Mucosa of rectum (tissue), 2 donors: ENCODE data around the gene MOB2.

Source experiments
- H3K27ac ChIP-seq, 2 donors: one replicate each; pipeline ENCODE4 v1.7.0; 2013; ENCODE audit warnings: inconsistent platforms in 2 of 2, low read depth in 2 of 2, low read length in 2 of 2
- H3K27me3 ChIP-seq, 2 donors: one replicate each; pipeline ENCODE4 v1.7.0; 2013; ENCODE audit warnings: low read length in 2 of 2; ENCODE audit not compliant: control insufficient read depth in 2 of 2, insufficient read depth in 2 of 2
- H3K36me3 ChIP-seq, 2 donors: one replicate each; pipeline ENCODE4 v1.7.0; 2013; ENCODE audit warnings: low read length in 2 of 2; ENCODE audit not compliant: control insufficient read depth in 2 of 2, insufficient read depth in 2 of 2
- H3K4me1 ChIP-seq, 2 donors: one replicate each; pipeline ENCODE4 v1.7.0; 2013; ENCODE audit warnings: low read length in 2 of 2, mild to moderate bottlenecking in 1 of 2; ENCODE audit not compliant: control insufficient read depth in 2 of 2, insufficient read depth in 2 of 2
- H3K4me3 ChIP-seq, 2 donors: one replicate each; pipeline ENCODE4 v1.7.0; 2013; ENCODE audit warnings: low read length in 2 of 2
- H3K9ac ChIP-seq, 2 donors: one replicate each; pipeline ENCODE4 v1.7.0; 2013; ENCODE audit warnings: low read length in 2 of 2, low read depth in 1 of 2, mild to moderate bottlenecking in 1 of 2
- H3K9me3 ChIP-seq, 2 donors: one replicate each; pipeline ENCODE4 v1.7.0; 2013; ENCODE audit warnings: low read length in 2 of 2; ENCODE audit not compliant: control insufficient read depth in 2 of 2
- donor health status: healthy.
- donor health status: Normal muscosa, but diverticular disease.

MOB2 gene

DNA sequence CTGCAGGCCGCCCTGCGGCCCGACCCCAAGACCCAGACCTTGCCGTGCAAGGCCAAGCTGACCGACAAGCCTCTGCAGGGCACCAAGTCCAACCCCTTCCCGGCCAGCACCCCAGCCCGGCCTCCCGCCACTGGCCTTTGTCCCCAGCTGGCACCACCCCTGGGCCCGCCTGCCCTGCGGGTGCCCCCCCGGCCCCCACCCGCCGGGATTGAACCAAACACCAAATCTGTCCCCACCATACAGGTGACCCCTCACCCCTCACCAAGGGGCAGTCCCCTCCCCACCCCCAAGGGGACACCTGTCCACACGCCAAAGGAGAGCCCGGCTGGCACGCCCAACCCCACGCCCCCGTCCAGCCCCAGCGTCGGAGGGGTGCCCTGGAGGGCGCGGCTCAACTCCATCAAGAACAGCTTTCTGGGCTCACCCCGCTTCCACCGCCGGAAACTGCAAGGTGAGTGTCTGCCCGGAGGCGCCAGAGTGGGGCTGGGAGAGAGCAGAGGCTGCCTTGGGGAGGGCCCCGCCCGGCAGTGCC lies 36.2 kb downstream of the MOB2 start:
- no peaks in the 10 kb centered on the region for H3K4me1 ChIP-seq
- H3K27ac ChIP-seq, result no peak overlapping the region
- H3K4me3 ChIP-seq, result no peak overlapping the region

GRCh38 chr11:1449490-1450243 lies 36.9 kb downstream of the MOB2 start:
- no peaks in the 10 kb centered on the region for H3K4me1 ChIP-seq
- H3K9me3 ChIP-seq, result no peaks in the 10 kb centered on the region
- H3K4me3 ChIP-seq, result no peak overlapping the region
- H3K27me3 ChIP-seq, result peaks cover 2 to 7% of the 10 kb centered on the region in 2 donors
- H3K9ac ChIP-seq, result no peak overlapping the region
- H3K27ac ChIP-seq, result no peak overlapping the region
- no peaks in the 10 kb centered on the region for H3K36me3 ChIP-seq

More for the DNA sequence above, 36.2 kb downstream of the MOB2 start:
- H3K9ac ChIP-seq, result no peak overlapping the region
- H3K27me3 ChIP-seq, result peaks cover 2 to 7% of the 10 kb centered on the region in 2 donors
- H3K36me3 ChIP-seq, result no peaks in the 10 kb centered on the region
- H3K9me3 ChIP-seq, result no peaks in the 10 kb centered on the region

DNA sequence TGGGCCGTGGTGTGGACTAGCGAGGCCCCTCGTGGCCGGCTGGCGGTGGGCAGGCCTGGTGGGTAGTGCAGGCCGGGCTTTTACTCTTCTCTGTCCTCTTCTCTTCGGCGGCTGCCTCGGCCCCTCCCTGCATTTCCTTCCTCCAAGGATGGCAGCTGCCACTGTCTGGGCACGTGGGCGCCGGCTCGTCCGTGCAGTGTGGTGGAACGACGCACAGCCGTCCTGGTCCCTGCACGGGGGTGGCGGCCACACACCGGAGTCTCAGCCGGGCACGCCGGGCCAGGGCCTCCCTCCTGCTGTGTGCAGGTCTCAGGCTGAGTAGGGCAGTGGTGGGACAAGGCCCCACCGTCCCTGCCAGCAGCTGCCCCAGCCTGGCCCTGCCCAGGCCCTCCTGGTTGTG lies 37.7 kb downstream of the MOB2 start:
- H3K9me3 ChIP-seq, result no peaks in the 10 kb centered on the region
- H3K9ac ChIP-seq, result no peak overlapping the region
- H3K27me3 ChIP-seq, result peaks cover 4 to 11% of the 10 kb centered on the region in 2 donors
- H3K4me3 ChIP-seq, result no peak overlapping the region
- no peaks in the 10 kb centered on the region for H3K4me1 ChIP-seq
- no peaks in the 10 kb centered on the region for H3K36me3 ChIP-seq
- H3K27ac ChIP-seq, result no peak overlapping the region

DNA sequence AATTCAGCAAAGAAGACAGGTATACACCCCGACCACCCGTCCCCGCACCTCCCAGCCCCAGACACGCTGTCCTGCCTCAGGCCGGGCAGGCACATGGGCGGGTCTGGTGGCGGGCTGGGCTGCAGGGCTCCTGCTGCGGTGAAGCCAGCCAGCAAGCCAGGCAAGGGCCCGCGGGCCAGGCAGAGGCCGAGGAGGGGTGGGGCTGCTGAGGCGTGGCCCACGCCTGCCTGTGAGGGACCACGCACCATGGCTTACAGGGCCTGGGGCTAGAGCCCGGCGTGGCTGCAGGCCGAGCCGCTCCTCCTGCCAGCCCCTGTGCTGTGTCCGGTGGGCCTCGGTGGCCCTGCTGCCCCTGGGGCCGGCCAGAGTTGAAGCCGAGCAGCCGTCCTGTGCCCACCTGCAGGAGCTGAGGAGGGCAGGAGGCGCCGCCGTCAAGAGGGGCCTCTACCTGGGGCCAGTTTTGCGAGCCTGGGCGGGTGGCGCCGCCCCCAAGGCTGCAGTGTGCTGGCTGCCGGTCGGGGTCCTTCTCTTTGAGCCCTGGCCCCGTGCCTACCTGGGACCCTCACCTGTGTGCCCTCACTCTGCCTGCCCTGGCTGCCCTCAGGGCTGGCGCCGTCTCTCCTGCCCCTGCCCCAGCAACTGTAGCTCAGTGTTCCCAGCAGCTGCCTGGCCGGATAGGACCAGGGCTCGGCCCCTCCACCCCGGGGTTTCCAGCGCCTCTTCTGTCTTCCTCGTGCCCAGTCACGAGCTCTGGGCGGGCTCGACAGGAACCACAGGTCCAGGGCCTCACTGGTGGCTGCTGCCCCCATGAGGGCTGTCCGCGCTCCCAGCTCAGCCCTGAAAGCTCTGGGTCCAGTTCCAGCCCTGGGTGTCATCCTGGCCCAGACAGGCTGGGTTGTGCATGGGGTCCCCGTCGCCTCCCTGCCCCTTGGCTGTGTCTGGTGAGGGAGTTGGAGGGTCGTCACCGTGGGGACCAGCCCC lies 38.4 kb downstream of the MOB2 start:
- Histone ChIP-seq H3K27me3 (peaks cover 5 to 10% of the 10 kb centered on the region in 2 donors), H3K4me1 (no peaks in the 10 kb centered on the region), H3K9me3 (no peaks in the 10 kb centered on the region), H3K36me3 (no peaks in the 10 kb centered on the region), H3K9ac (no peak overlapping the region), H3K4me3 (no peak overlapping the region), H3K27ac (no peak overlapping the region)

GRCh38 chr11:1446623-1447022 lies 40.0 kb downstream of the MOB2 start:
- Histone ChIP-seq H3K27me3 (peaks cover 3 to 10% of the 10 kb centered on the region in 2 donors), H3K4me3 (no peak overlapping the region)

GRCh38 chr11:1445741-1446445 lies 40.7 kb downstream of the MOB2 start:
- Histone ChIP-seq H3K27me3 (peaks cover 3 to 10% of the 10 kb centered on the region in 2 donors), H3K9ac (no peak overlapping the region), H3K9me3 (no peaks in the 10 kb centered on the region), H3K4me1 (no peaks in the 10 kb centered on the region), H3K4me3 (no peak overlapping the region), H3K36me3 (no peaks in the 10 kb centered on the region), H3K27ac (no peak overlapping the region)

More at GRCh38 chr11:1446623-1447022, 40.0 kb downstream of the MOB2 start:
- Histone ChIP-seq H3K36me3 (no peaks in the 10 kb centered on the region), H3K27ac (no peak overlapping the region), H3K4me1 (no peaks in the 10 kb centered on the region), H3K9ac (no peak overlapping the region), H3K9me3 (no peaks in the 10 kb centered on the region)

DNA sequence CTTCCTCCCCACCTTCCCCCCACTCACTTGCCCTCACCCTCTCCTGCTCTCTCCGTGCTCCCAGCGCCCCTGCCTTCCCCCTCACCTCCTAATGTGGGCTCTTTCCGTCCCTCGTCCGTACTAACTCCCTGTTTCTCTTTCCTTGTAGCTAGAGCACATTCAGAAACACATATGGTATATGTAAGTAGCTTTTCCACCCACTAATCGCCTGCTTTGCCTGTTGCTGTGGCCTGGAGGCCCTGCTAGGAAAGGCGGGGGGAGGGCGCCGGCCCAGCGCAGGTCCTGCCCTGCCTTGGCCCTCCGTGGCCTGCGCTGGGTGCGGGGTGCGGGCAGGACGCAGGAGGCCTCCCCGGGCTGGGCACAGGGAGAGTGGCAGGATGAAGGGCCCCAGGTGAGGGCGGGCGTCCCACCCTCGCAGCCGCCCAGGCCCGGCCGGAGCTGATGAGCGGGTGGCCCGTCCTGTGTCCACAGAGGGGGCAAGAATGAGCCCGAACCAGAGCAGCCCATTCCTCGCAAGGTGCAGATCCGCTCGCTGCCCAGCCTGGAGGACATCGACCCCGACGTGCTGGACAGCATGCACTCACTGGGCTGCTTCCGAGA lies 41.7 kb downstream of the MOB2 start:
- Histone ChIP-seq H3K36me3 (no peaks in the 10 kb centered on the region), H3K9me3 (no peaks in the 10 kb centered on the region), H3K9ac (no peak overlapping the region), H3K4me3 (no peak overlapping the region), H3K27ac (no peak overlapping the region), H3K27me3 (peaks cover 3 to 10% of the 10 kb centered on the region in 2 donors), H3K4me1 (no peaks in the 10 kb centered on the region)

DNA sequence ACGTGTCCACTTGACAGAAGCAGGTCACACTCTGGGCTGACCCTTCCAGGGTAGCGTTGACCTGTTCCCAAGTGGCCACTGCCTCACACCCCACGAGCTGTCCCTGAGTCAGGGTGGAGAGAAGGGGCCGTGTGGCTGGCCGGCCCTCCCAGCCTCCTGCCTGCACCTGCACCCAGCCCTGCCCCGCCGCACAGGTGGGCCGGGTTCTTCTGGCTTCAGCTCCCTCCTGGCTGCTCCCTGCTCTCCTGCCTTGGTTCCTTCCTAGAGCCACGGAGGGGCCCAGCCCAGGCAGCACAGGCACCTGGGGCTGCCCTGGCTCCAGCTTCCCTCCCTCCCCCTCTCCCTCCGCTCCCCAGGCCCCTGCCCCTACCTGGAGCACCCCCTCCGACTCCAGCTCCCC lies 42.3 kb downstream of the MOB2 start:
- Histone ChIP-seq H3K4me1 (no peaks in the 10 kb centered on the region), H3K9me3 (no peaks in the 10 kb centered on the region), H3K36me3 (no peaks in the 10 kb centered on the region), H3K27me3 (peaks cover 3 to 10% of the 10 kb centered on the region in 2 donors), H3K9ac (no peak overlapping the region), H3K27ac (no peak overlapping the region), H3K4me3 (no peak overlapping the region)

DNA sequence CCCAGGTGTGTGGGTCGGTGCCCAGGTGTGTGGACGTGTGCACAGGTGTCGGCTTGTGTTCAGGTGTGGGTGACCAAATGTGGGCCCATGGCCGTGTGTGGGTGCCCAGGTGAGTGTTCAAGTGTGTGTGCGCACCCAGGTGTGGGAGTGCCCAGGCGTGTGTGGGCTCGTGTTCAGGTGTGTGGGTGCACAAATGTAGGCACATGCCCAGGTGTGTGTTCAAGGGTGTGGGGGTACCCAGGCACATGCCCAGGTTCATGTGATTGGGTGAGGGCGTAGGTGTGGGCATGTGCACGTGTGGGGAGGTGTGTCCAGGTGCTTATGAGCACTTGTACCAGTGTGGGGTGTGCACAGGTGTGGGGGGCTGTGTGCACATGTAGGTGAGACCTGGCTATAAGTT lies 42.8 kb downstream of the MOB2 start:
- Histone ChIP-seq H3K4me1 (no peaks in the 10 kb centered on the region), H3K27me3 (peaks cover 3 to 10% of the 10 kb centered on the region in 2 donors), H3K9me3 (no peaks in the 10 kb centered on the region), H3K27ac (no peak overlapping the region), H3K4me3 (no peak overlapping the region), H3K36me3 (no peaks in the 10 kb centered on the region), H3K9ac (no peak overlapping the region)
